H54 (cell line): ENCODE data around the gene TSPAN19.
A peak's percentile ranks its signal among the peaks of the same experiment; 100 is the strongest.
"Not testable (repeated sequence)": the region's sequence is repeated elsewhere in the genome, so short reads cannot be mapped to it uniquely, and the experiment has no call there.

Experiments
- DNase-seq: peaks from one replicate; pipeline ENCODE4 v3.0.0; 2011; ENCODE audit warnings: low spot score, mixed read lengths; ENCODE audit not compliant: insufficient read length
- FAIRE-seq: peaks from 3 replicates; lab custom pipeline; 2011; peaks lifted over from hg19 to GRCh38; lab: Jason Lieb, UNC
- POLR2A ChIP-seq: IDR thresholded peaks from 2 replicates; pipeline ENCODE4 v1.6.1; 2011; ENCODE audit warnings: low read depth, mild to moderate bottlenecking, low read length

The TSPAN19 gene

GRCh38 chr12:85017618-85018017 is 18.5 kb downstream of the TSPAN19 start:
- no peak for DNase-seq
- no peak for FAIRE-seq
- TF ChIP-seq POLR2A = no peak

GRCh38 chr12:85017133-85017532 is 18.9 kb downstream of the TSPAN19 start:
- TF ChIP-seq POLR2A = no peak
- no peak for DNase-seq
- FAIRE-seq = no peak

GRCh38 chr12:85016413-85016812 is 19.7 kb downstream of the TSPAN19 start:
- FAIRE-seq = peak; percentile 11
- no peak for TF ChIP-seq POLR2A
- DNase-seq = peak; percentile 3

DNA sequence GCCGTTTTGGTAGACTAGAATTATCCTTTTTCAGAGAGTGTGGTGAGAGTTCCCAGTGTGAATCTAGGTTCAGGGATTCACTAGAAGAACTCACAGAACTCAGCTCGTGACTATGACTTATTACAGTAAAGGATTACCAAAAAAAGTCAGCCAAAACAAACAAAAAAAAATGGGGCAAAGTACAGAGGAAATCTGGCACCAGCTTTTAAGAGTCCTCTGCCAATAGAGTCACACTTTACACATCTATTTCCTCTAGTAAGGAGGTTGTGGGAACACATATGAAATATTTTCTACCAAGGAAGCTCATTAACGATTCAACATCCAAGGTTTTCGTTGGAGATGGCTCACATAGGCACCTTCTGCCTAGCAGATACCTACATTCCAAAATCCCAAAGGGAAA is 28.2 kb downstream of the TSPAN19 start:
- no peak for TF ChIP-seq POLR2A
- FAIRE-seq (no peak), DNase-seq (no peak)

DNA sequence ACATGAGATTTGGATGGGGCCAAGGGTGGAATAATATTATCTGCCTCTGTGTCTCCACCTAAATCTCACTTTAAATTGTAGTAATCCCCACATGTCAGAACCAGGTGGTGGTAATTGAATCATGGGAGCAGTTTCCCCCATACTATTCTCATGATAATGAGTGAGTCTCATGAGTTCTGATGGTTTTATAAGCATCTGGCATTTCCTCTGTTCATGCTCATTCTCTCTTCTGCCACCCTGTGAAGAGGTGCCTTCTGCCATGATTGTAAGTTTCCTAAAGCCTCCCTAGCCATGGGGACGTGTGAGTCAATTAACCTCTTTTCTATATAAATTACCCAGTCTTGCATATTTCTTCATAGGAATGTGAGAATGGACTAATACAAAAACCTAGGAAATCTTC is 29.9 kb downstream of the TSPAN19 start:
- TF ChIP-seq POLR2A = no peak
- DNase-seq (no peak), FAIRE-seq (no peak)

- no peak for DNase-seq
- FAIRE-seq = no peak
- no peak for TF ChIP-seq POLR2A
These were observed 30.5 kb downstream of the TSPAN19 start for GRCh38 chr12:85005615-85006014.

GRCh38 chr12:85005047-85005446 is 31.0 kb downstream of the TSPAN19 start:
- not testable (repeated sequence) for FAIRE-seq, DNase-seq

- TF ChIP-seq POLR2A = no peak
- FAIRE-seq (no peak), DNase-seq (no peak)
These were observed 31.9 kb downstream of the TSPAN19 start for GRCh38 chr12:85004204-85004603.

- no peak for FAIRE-seq
- TF ChIP-seq POLR2A = no peak
- no peak for DNase-seq
These were observed 33.2 kb downstream of the TSPAN19 start for GRCh38 chr12:85002778-85003296.

DNA sequence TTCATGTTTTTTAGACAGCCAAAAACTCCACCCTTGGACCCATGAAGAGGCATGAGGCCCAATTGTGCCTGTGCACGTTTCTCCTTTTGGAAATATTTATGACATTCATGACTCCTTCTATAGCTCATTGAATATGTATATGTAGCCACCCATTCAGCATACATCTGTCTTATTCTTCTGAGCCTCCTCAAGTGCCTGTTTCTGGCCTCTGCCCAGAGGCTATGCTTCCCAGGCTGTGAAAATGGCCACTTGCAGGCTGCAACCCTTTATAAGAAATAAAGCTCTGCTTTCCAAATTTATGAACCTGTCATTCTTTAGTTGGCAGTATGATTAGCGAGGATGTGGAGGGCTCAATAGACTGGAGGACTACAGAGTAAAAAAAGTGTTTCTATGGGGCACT is 35.3 kb downstream of the TSPAN19 start:
- FAIRE-seq (no peak), DNase-seq (no peak)
- TF ChIP-seq POLR2A = no peak

DNA sequence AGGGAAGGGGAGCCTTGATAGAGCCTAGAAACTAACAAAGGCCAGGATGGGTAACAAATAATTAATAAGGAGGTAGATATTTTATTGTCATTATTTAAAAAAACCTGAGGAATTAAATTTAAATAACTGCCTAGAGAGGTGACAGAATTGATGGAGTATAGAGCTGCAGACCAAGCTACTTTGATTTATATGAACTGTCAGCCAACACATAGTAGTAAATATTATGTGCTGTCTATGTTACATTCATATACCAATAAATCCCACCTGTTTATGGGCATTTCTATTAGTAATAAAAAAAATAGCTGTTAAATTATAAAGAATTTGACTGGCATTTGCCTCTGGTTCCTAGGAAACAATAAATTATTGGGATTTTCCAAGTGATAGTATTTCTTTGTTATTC is 37.7 kb downstream of the TSPAN19 start:
- TF ChIP-seq POLR2A = no peak
- FAIRE-seq (no peak), DNase-seq (no peak)

GRCh38 chr12:84996759-84997158 is 39.3 kb downstream of the TSPAN19 start:
- no peak for FAIRE-seq
- no peak for TF ChIP-seq POLR2A
- DNase-seq = no peak

GRCh38 chr12:84995641-84996040 is 40.4 kb downstream of the TSPAN19 start:
- FAIRE-seq (no peak), DNase-seq (no peak)
- no peak for TF ChIP-seq POLR2A

GRCh38 chr12:84994426-84994825 is 41.7 kb downstream of the TSPAN19 start:
- no peak for TF ChIP-seq POLR2A
- FAIRE-seq (no peak), DNase-seq (no peak)

GRCh38 chr12:84986586-84986985 is 49.5 kb downstream of the TSPAN19 start:
- no peak for TF ChIP-seq POLR2A
- FAIRE-seq (no peak), DNase-seq (no peak)

GRCh38 chr12:84986117-84986516 is 50.0 kb downstream of the TSPAN19 start:
- FAIRE-seq = no peak
- no peak for TF ChIP-seq POLR2A
- no peak for DNase-seq
